Endothelial cell of umbilical vein (primary cell): ENCODE results near the gene CHST14. TPM values are rescaled to one million over a fixed set of nuclear protein-coding genes. Genes with fewer than 3 reads are reported as not detected.

Source experiments
- BruUV-seq: library from RNA; stranded (reverse); fragments of 400-500 nt; replicated peaks from 2 replicates; lab custom pipeline; 2021; lab: Mats Ljungman, UMichigan
- CTCF ChIA-PET: fragments of 300-600, 350-600 bp; sonication (Branson Sonifier 250); formaldehyde crosslinking; loops from one replicate; lab custom pipeline; 2021; ENCODE audit warnings: antibody characterized with exemption, inconsistent platforms; lab: Charles Lee
- POLR2A ChIA-PET: fragments of 300-600, 350-600 bp; sonication (Branson Sonifier 250); formaldehyde crosslinking; loops from one replicate; lab custom pipeline; 2021; ENCODE audit warnings: antibody characterized with exemption, inconsistent platforms; lab: Charles Lee
- DNase-seq: peaks from one replicate; pipeline ENCODE4 v3.0.0-alpha.2; 2011; ENCODE audit warnings: low read depth, low spot score
- FAIRE-seq: peaks from 2 replicates; lab custom pipeline; 2011; peaks lifted over from hg19 to GRCh38; lab: Jason Lieb, UNC
- H2AFZ ChIP-seq: 2 replicates; pipeline ENCODE4 v1.6.0; 2012; ENCODE audit warnings: low read depth, low read length, control low read depth, inconsistent platforms
- H3K27ac ChIP-seq: 2 replicates; pipeline ENCODE4 v1.5.1; 2011; ENCODE audit warnings: low read depth, mild to moderate bottlenecking, control low read depth, low read length, moderate library complexity; ENCODE audit not compliant: insufficient read depth
- H3K27me3 ChIP-seq, 2 experiments: 2 replicates each; pipeline versions ENCODE4 v1.6.0 to v1.6.1; 2011; ENCODE audit warnings: low read length in 2 of 2, mixed read lengths in 1 of 2; ENCODE audit not compliant: control insufficient read depth in 2 of 2, insufficient read depth in 2 of 2
- H3K36me3 ChIP-seq, 2 experiments: 2 replicates in 1 of 2; 3 replicates in 1 of 2; pipeline ENCODE4 v1.5.1; 2011; ENCODE audit warnings: low read length in 2 of 2, mild to moderate bottlenecking in 1 of 2, moderate library complexity in 1 of 2; ENCODE audit not compliant: control insufficient read depth in 2 of 2, insufficient read depth in 2 of 2; ENCODE audit errors: extremely low read depth in 1 of 2
- H3K4me1 ChIP-seq: 3 replicates; pipeline ENCODE4 v1.5.1; 2011; ENCODE audit warnings: mild to moderate bottlenecking, low read length; ENCODE audit not compliant: control insufficient read depth, insufficient read depth; ENCODE audit errors: extremely low read depth
- H3K4me2 ChIP-seq: 2 replicates; pipeline ENCODE4 v1.6.1; 2011; ENCODE audit warnings: low read length, control low read depth, mixed read lengths; ENCODE audit not compliant: insufficient read depth
- H3K4me3 ChIP-seq, 3 experiments: fragments of 200-600 bp in 1 of 3; sonication (generic), shearing (Covaris generic) in 1 of 3; replicated peaks in 1 of 3; 2 replicates each; pipeline ENCODE4 v1.5.1; 2011 to 2016; ENCODE audit warnings: control low read depth in 3 of 3, low read length in 3 of 3, mild to moderate bottlenecking in 2 of 3, inconsistent platforms in 1 of 3, low read depth in 1 of 3, moderate library complexity in 1 of 3; ENCODE audit not compliant: insufficient read depth in 1 of 3
- H3K79me2 ChIP-seq: 2 replicates; pipeline ENCODE4 v1.6.0; 2012; ENCODE audit warnings: low read length, inconsistent platforms; ENCODE audit not compliant: control insufficient read depth, insufficient read depth
- H3K9ac ChIP-seq: replicated peaks from 2 replicates; pipeline ENCODE3; 2011; ENCODE audit warnings: low read length, control low read depth; ENCODE audit not compliant: insufficient read depth; ENCODE audit errors: extremely low read depth
- H3K9me1 ChIP-seq: replicated peaks from 3 replicates; pipeline ENCODE4 v1.6.0; 2011; ENCODE audit warnings: mild to moderate bottlenecking, low read length; ENCODE audit not compliant: control insufficient read depth, insufficient read depth; ENCODE audit errors: extremely low read depth
- H3K9me3 ChIP-seq: replicated peaks from 2 replicates; pipeline ENCODE4 v1.5.1; 2012; ENCODE audit warnings: low read length, inconsistent platforms; ENCODE audit not compliant: control insufficient read depth, insufficient read depth
- H4K20me1 ChIP-seq: replicated peaks from 2 replicates; pipeline ENCODE3; 2011; ENCODE audit warnings: mild to moderate bottlenecking, low read length; ENCODE audit not compliant: control insufficient read depth, insufficient read depth; ENCODE audit errors: extremely low read depth
- MAX ChIP-seq: IDR thresholded peaks from 2 replicates; pipeline ENCODE4 v1.6.1; 2011; ENCODE audit not compliant: insufficient read depth, insufficient read length
- POLR2A ChIP-seq: IDR thresholded peaks from 2 replicates; pipeline ENCODE4 v1.6.1; 2012; ENCODE audit warnings: low read depth, mild to moderate bottlenecking, control low read depth, low read length
- dilution Hi-C: fragments of 300-500 bp; cut with MboI; formaldehyde crosslinking; loops from one replicate; pipeline ENCODE4 v1.15.0; 2019; ENCODE audit warnings: low sequenced_read_pairs; ENCODE audit not compliant: extremely low pct_ligation_motif_present
- intact Hi-C: fragments of 100-400 bp; cut with micrococcal nuclease; formaldehyde crosslinking; loops from one replicate; pipeline ENCODE4 v1.10.0; 2022
- polyA plus RNA-seq, 4 experiments: library from polyadenylated mRNA; depleted of rRNA in 3 of 4; stranded (reverse) in 3 of 4; unstranded in 1 of 4; fragments of >200 nt; gene quantifications; 2 replicates each; pipeline versions ENCODE4 v1.2.1 to v1.2.3, GENCODE V29; 2011 to 2012; ENCODE audit warnings: missing spikeins in 1 of 4
- total RNA-seq: library from RNA; stranded (reverse); gene quantifications from 2 replicates; pipeline ENCODE4 v1.2.3, GENCODE V29; 2021
- TF ChIP-seq, protein P1 (sequence below), 2 donors: IDR thresholded peaks; 1 replicate in 1 of 2; 2 replicates in 1 of 2; pipeline ENCODE4 v1.5.1; 2011; ENCODE audit warnings: low read length in 2 of 2, mild to moderate bottlenecking in 2 of 2, moderate library complexity in 2 of 2, control low read depth in 1 of 2, inconsistent platforms in 1 of 2, low read depth in 1 of 2; ENCODE audit not compliant: insufficient read depth in 1 of 2; ENCODE audit errors: extremely low read depth in 1 of 2

The CHST14 gene
- total and polyA plus RNA-seq, 2 donors (not counting 3 experiments of a cell fraction or from before 2014, with no cell fraction given) = 35.1 to 49.2 TPM

DNA sequence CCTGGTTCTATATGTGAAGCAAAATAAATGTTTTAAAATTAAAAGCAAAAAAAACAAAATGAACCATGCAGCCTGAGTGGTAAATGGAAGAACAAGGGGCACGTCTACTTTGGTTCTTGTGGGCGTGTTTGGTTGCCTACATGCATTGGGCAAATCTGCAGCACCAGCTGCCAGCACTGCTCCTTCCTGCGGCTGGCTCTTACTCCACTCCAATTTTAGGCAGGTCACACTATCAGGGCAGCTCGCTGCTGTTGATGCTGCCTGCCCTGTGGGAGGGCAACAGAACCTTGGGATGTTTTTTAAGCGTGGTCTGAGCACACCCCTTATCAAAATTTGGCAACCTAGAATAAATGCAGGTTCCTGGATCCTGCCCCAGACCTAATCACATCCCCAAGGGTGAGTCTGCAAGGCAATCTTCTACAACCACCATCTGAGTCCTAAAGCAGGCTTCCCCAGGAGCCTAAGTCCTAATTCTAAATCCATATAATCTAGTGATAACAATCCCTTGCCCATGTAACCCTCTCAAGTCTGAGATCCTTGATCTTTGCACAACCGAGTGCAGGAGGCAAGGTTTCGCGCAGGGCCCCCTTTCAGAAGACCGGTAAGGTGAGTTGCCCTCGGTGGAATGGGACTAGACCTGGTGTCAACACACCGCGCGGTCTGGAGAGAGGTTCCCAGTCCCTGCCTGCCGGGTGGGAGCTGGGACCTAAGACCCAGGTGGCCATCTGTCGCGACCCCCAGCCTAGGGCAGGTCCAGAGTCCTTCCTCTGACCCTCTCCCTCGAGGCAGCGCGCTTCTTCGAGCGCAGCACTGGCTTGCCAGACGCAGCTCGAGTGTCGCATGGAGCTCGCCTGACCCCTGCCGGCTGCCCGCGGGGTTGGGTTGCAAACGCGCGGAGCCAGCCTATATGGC lies 49.3 kb upstream of the CHST14 start:
- POLR2A ChIA-PET = no interaction called here
- intact Hi-C loops = loop anchor here (1.0 to 2.0 kb wide), 6 partner anchors 53 to 205 kb away; partner anchors contain the start of gene INAFM2
- CTCF ChIA-PET = interaction anchor here (0.5 to 6.9 kb wide), 24 partner anchors 11 to 376 kb away, joined by 3 to 113 read pairs (median 6); partner anchors contain the start of genes BAHD1, CCDC9B, INAFM2 and IVD

More for the DNA sequence above, 49.3 kb upstream of the CHST14 start:
- FAIRE-seq (peak; percentile 82), DNase-seq (peak; percentile 61)
- H3K9me3 ChIP-seq = no peaks in the 10 kb centered on the region
- H3K4me2 ChIP-seq = no peak overlapping the region
- no peaks in the 10 kb centered on the region for H3K9me1 ChIP-seq
- BruUV-seq = no TSS peak
- H3K36me3 ChIP-seq = peaks cover 2 to 3% of the 10 kb centered on the region in 2 experiments
- H3K27ac ChIP-seq = no peak overlapping the region
- no peaks in the 10 kb centered on the region for H4K20me1 ChIP-seq
- no peak overlapping the region for H3K9ac ChIP-seq
- H2AFZ ChIP-seq = no peak overlapping the region
- dilution Hi-C loops = no loop called here
- H3K4me3 ChIP-seq = no peak overlapping the region
- no peaks in the 10 kb centered on the region for H3K27me3 ChIP-seq
- H3K4me1 ChIP-seq = no peaks in the 10 kb centered on the region
- H3K79me2 ChIP-seq = no peaks in the 10 kb centered on the region
- peak; percentile 34 for TF ChIP-seq POLR2A
- TF ChIP-seq MAX = no peak
- TF ChIP-seq, protein P1, sequence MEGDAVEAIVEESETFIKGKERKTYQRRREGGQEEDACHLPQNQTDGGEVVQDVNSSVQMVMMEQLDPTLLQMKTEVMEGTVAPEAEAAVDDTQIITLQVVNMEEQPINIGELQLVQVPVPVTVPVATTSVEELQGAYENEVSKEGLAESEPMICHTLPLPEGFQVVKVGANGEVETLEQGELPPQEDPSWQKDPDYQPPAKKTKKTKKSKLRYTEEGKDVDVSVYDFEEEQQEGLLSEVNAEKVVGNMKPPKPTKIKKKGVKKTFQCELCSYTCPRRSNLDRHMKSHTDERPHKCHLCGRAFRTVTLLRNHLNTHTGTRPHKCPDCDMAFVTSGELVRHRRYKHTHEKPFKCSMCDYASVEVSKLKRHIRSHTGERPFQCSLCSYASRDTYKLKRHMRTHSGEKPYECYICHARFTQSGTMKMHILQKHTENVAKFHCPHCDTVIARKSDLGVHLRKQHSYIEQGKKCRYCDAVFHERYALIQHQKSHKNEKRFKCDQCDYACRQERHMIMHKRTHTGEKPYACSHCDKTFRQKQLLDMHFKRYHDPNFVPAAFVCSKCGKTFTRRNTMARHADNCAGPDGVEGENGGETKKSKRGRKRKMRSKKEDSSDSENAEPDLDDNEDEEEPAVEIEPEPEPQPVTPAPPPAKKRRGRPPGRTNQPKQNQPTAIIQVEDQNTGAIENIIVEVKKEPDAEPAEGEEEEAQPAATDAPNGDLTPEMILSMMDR (IDR thresholded peaks at IDR 0.05; ENCODE audit: extremely low read depth in 1 of 2, insufficient read depth in 1 of 2, low read depth in 1 of 2, low read length in 2 of 2) = peak; percentile 89 to 99
